K562 (cell line): ENCODE results near the gene PKD1. TPM values are rescaled to one million over a fixed set of nuclear protein-coding genes. Genes with fewer than 3 reads are reported as not detected.
A peak's percentile ranks its signal among the peaks of the same experiment; 100 is the strongest.

Experiments
- ATAC-seq: fragments of 200-7000 bp; cut with Tn5 transposase; 3 replicates; pipeline ENCODE4 v1.9.1; 2020; ENCODE audit warnings: moderate library complexity
- BruUV-seq: library from RNA; stranded (reverse); fragments of 400-500 nt; replicated peaks from 2 replicates; lab custom pipeline; 2021; lab: Mats Ljungman, UMichigan
- CTCF ChIA-PET: fragments of 300-600 bp; formaldehyde crosslinking; extraction: SDS; loops from one replicate; lab custom pipeline; 2021; ENCODE audit warnings: low intra/inter-chr PET ratio; lab: Yijun Ruan, JAX
- POLR2A ChIA-PET: fragments of 300-600, 350-650 bp; sonication (Branson Sonifier 250); formaldehyde crosslinking; extraction: SDS; loops from one replicate; lab custom pipeline; 2021; ENCODE audit warnings: antibody characterized with exemption, inconsistent platforms; lab: Yijun Ruan, JAX
- DNase-seq, 4 experiments: peaks; one replicate each; pipeline versions ENCODE4 v3.0.0 to v3.0.0-alpha.2; 2011 to 2018; ENCODE audit warnings: low spot score in 3 of 4, mixed read lengths in 3 of 4; ENCODE audit errors: extremely low read depth in 1 of 4
- FAIRE-seq: peaks from 2 replicates; lab custom pipeline; 2011; peaks lifted over from hg19 to GRCh38; lab: Jason Lieb, UNC
- H2AFZ ChIP-seq: 2 replicates; pipeline ENCODE4 v1.6.0; 2011; ENCODE audit warnings: low read depth, low read length, control low read depth, inconsistent platforms
- H3K27ac ChIP-seq: fragments of 200-600 bp; 3 replicates; pipeline ENCODE4 v1.8.0; 2011; ENCODE audit warnings: low read depth, mild to moderate bottlenecking, control low read depth, inconsistent platforms, low read length, moderate library complexity, mixed read lengths; ENCODE audit errors: extremely low read depth
- H3K27me3 ChIP-seq, 2 experiments: fragments of 300-600 bp in 1 of 2; 2 replicates in 1 of 2; 3 replicates in 1 of 2; pipeline versions ENCODE4 v1.6.0 to v1.8.0; 2011; ENCODE audit warnings: inconsistent platforms in 2 of 2, low read length in 2 of 2, mild to moderate bottlenecking in 1 of 2, mixed read lengths in 1 of 2, moderate library complexity in 1 of 2; ENCODE audit not compliant: control insufficient read depth in 2 of 2, insufficient read depth in 2 of 2
- H3K36me3 ChIP-seq: fragments of 300-600 bp; 3 replicates; pipeline ENCODE4 v1.8.0; 2011; ENCODE audit warnings: mild to moderate bottlenecking, low read length, inconsistent platforms; ENCODE audit not compliant: control insufficient read depth, insufficient read depth
- H3K4me1 ChIP-seq, 2 experiments: fragments of 200-600 bp in 1 of 2; replicated peaks in 1 of 2; 2 replicates in 1 of 2; 3 replicates in 1 of 2; pipeline versions ENCODE4 v1.5.1 to v1.8.0; 2011; ENCODE audit warnings: inconsistent platforms in 2 of 2, low read length in 2 of 2, mild to moderate bottlenecking in 1 of 2, mixed read lengths in 1 of 2, moderate library complexity in 1 of 2; ENCODE audit not compliant: control insufficient read depth in 2 of 2, insufficient read depth in 2 of 2
- H3K4me2 ChIP-seq: 2 replicates; pipeline ENCODE4 v1.6.1; 2011; ENCODE audit warnings: low read length, control low read depth, inconsistent platforms, mixed read lengths; ENCODE audit not compliant: insufficient read depth
- H3K4me3 ChIP-seq: fragments of 200-600 bp; sonication (generic), shearing (Covaris generic); 2 replicates; pipeline ENCODE4 v1.5.1; 2016; ENCODE audit warnings: control low read depth, inconsistent platforms
- H3K79me2 ChIP-seq: fragments of 200-600 bp; 3 replicates; pipeline ENCODE4 v1.8.0; 2011; ENCODE audit warnings: low read length, inconsistent platforms; ENCODE audit not compliant: control insufficient read depth, insufficient read depth
- H3K9ac ChIP-seq, 2 experiments: 2 replicates each; pipeline versions ENCODE4 v1.6.0 to v1.6.1; 2011; ENCODE audit warnings: low read depth in 2 of 2, low read length in 2 of 2, control low read depth in 1 of 2, inconsistent platforms in 1 of 2, mild to moderate bottlenecking in 1 of 2, mixed read lengths in 1 of 2; ENCODE audit not compliant: insufficient read depth in 1 of 2
- H3K9me1 ChIP-seq: one replicate; pipeline ENCODE4 v1.6.0; 2011; ENCODE audit warnings: inconsistent platforms, mild to moderate bottlenecking, low read length, moderate library complexity; ENCODE audit not compliant: control insufficient read depth, insufficient read depth
- H3K9me3 ChIP-seq: replicated peaks from 2 replicates; pipeline ENCODE4 v1.5.1; 2011; ENCODE audit warnings: low read depth, low read length, inconsistent platforms; ENCODE audit not compliant: control insufficient read depth, insufficient read depth
- H4K20me1 ChIP-seq: replicated peaks from 2 replicates; pipeline ENCODE4 v1.6.1; 2011; ENCODE audit warnings: low read length, inconsistent platforms, mixed read lengths; ENCODE audit not compliant: control insufficient read depth, insufficient read depth
- WGBS: fragments of 100-300 bp; shearing (Covaris generic); methylation state at CpG from one replicate; pipeline ENCODE4 v1.1.6; 2016; ENCODE audit warnings: low coverage, mixed read lengths; ENCODE audit not compliant: insufficient coverage; ENCODE audit errors: missing lambda C conversion rate; 5-methylcytosine and 5-hydroxymethylcytosine counted together
- in situ Hi-C: fragments of 300-500 bp; cut with MboI; formaldehyde crosslinking; loops from 4 replicates; pipeline ENCODE4 v1.15.0; 2018; ENCODE audit warnings: inconsistent platforms, mixed read lengths
- intact Hi-C: fragments of 100-400 bp; cut with micrococcal nuclease; formaldehyde crosslinking; loops from 2 replicates; pipeline ENCODE4 v1.14.2; 2022
- polyA plus RNA-seq, 8 experiments: library from polyadenylated mRNA; depleted of rRNA in 4 of 8; stranded (reverse) in 5 of 8; unstranded in 3 of 8; fragments of >200 nt; fragmentation: Nextera tagmentation in 2 of 8; fragmentation: Illumina TruSeq in 1 of 8; extraction: Ambion mirVana in 2 of 8; extraction: Trizol in 1 of 8; gene quantifications; 2 replicates each; pipeline versions ENCODE4 v1.2.1 to v1.2.3, GENCODE V29; 2011 to 2014; ENCODE audit warnings: inconsistent platforms in 1 of 8, missing spikeins in 1 of 8
- total RNA-seq, 7 experiments: library from RNA; depleted of rRNA in 6 of 7; stranded (reverse); fragments of >200 nt in 6 of 7; fragmentation: Illumina TruSeq in 2 of 7; extraction: Trizol in 2 of 7; gene quantifications; 2 replicates each; pipeline versions ENCODE4 v1.2.1 to v1.2.3, GENCODE V29; 2011 to 2021; ENCODE audit warnings: low replicate concordance in 1 of 7
- TF ChIP-seq, protein P1 (sequence below): IDR thresholded peaks from 2 replicates; pipeline ENCODE4 v1.6.1; 2012; ENCODE audit warnings: low read depth, low read length, improper control_type of control experiment, borderline replicate concordance

PKD1 gene
- total and polyA plus RNA-seq, 9 of the 15 experiments (the other 6 are each of a cell fraction or from before 2014, with no cell fraction given), result 0.23 to 93.5 (median 12.6) TPM

DNA sequence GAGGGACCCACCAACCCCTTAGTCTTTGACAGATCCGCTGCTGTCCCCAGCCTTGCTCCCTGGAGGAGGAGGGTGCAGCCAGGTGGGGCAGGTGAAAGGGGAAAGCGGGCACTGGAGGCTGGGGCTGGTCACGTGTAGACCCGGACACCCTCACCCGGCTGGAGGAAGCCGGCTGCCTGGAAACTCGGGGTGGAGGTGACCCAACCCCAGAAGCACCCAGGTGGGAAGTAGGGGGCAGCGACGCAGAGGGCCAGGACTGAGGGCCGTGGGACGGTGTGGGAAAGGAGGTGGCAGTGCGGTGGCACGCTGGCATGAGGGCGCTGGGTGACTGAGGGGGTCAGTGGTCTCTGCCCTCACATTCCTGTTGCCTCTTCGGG is 22.6 kb upstream of the PKD1 start:
- DNase-seq (no peak), FAIRE-seq (no peak), ATAC-seq (no peak)
- peak overlapping the region in 1 of 2 experiments; percentile 99; a peak in 2 of 4 replicates for H3K9ac ChIP-seq
- H3K27me3 ChIP-seq, result no peaks in the 10 kb centered on the region
- peaks cover 93% of the 10 kb centered on the region for H3K79me2 ChIP-seq
- TF ChIP-seq, protein P1, sequence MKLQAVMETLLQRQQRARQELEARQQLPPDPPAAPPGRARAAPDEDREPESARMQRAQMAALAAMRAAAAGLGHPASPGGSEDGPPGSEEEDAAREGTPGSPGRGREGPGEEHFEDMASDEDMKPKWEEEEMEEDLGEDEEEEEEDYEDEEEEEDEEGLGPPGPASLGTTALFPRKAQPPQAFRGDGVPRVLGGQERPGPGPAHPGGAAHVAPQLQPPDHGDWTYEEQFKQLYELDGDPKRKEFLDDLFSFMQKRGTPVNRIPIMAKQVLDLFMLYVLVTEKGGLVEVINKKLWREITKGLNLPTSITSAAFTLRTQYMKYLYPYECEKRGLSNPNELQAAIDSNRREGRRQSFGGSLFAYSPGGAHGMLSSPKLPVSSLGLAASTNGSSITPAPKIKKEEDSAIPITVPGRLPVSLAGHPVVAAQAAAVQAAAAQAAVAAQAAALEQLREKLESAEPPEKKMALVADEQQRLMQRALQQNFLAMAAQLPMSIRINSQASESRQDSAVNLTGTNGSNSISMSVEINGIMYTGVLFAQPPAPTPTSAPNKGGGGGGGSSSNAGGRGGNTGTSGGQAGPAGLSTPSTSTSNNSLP, result no peak
- peaks cover 51% of the 10 kb centered on the region for H3K36me3 ChIP-seq
- BruUV-seq, result no TSS peak
- no peak overlapping the region for H3K4me2 ChIP-seq
- peaks cover 31% of the 10 kb centered on the region; the same call in 1 of the 2 replicates for H4K20me1 ChIP-seq
- 96% methylated on average over 12 of the region's 15 CpGs for WGBS
- in situ Hi-C loops, result no loop called here
- peaks cover 6% of the 10 kb centered on the region for H3K9me1 ChIP-seq
- ChIA-PET POLR2A (interaction anchor here (0.6 to 0.7 kb wide), 2 partner anchors 10 to 69 kb away, joined by 3 read pairs; no protein-coding TSS in a partner anchor), CTCF (no interaction called here)
- no peak overlapping the region for H3K4me3 ChIP-seq
- H3K4me1 ChIP-seq, result peaks cover 8 to 63% of the 10 kb centered on the region in 2 experiments; a peak in 4 of 5 replicates
- H2AFZ ChIP-seq, result no peak overlapping the region
- peaks cover under 1% of the 10 kb centered on the region for H3K9me3 ChIP-seq
- intact Hi-C loops, result no loop called here
- H3K27ac ChIP-seq, result no peak overlapping the region; the same call in 2 of the 3 replicates
